G401.6 (cell line): ENCODE data around the gene AGPAT3.

Experiments used
- FAIRE-seq: peaks from 2 replicates; lab custom pipeline; 2012; peaks lifted over from hg19 to GRCh38; lab: Jason Lieb, UNC

The AGPAT3 gene

DNA sequence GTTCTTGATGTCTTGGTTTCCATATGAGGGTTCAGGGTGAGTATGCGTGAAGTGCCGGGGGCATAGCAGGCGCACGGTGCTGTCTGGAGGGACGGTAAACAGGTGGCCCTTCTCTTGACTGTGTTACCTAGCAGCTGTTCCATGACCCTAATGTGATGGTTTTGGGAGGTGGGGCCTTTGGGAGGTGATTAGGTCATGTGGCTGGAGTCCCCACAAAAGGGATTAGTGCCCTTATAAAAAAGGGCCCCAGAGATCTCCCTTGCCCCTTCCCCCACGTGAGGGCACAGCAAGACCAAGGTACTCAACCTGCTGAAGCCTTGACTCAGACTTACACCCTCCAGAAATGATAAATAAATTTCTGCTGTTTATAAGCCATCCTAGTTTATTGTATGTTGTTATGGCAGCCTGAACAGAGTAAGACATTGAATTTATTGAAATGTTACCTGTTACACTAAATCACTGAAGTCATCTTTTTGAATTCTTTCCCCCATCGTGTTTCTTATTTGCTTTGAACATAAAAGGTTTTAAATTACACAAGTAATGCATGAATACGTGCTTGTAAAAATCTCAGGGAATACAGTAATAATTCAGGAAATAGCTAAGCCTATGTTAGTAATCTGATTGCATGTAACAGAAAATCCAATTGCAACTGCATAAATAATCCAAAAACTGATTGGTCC is 162.7 kb downstream of the AGPAT3 start:
- FAIRE-seq: no peak

DNA sequence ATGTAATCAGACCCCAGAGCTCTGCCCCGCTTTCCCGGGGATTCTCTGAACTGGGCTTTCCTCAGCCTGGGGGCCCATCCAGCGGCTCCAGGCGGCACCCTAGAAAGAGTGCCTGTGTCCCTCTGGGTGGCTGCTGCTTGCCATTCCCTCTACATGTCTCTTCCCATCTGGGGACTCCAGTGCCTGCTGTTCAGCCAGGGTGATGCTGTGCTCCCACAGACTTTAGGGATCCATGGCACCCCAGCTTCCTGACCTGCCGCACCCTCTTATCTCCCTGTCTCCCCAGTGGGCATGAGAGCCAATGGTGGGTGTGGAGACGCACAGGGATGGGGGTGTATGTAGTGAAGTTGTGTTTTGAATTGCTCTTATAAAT is 163.2 kb downstream of the AGPAT3 start:
- FAIRE-seq: no peak

DNA sequence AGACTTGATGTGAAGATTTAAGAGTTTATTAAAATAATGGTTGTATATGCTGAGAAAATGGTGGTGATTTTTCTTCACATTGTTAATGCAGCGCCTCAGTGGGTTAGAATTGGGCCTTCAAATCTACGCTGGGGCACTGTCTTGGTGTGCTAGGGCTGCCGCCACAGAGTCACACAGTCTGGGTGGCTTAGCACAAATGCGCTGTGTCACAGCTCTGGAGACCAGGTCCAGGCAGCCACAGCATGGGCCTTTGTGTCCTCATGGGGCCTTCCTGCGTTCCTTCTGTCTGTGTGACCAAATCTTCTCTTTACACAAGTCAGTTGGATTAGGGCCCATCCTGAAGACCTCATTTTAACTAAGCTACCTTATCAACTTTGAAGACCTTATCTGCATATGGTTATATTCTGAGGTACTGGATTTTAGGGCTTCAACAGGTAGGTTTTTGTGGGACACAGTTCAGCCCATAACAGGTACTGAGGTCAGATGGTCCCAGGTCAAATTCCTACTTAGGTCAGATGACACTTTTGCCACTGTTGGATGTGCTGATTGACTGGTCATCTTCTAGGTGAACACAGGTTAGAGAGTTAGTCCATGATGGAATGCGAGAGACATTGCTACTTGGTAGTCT is 164.6 kb downstream of the AGPAT3 start:
- FAIRE-seq: no peak

DNA sequence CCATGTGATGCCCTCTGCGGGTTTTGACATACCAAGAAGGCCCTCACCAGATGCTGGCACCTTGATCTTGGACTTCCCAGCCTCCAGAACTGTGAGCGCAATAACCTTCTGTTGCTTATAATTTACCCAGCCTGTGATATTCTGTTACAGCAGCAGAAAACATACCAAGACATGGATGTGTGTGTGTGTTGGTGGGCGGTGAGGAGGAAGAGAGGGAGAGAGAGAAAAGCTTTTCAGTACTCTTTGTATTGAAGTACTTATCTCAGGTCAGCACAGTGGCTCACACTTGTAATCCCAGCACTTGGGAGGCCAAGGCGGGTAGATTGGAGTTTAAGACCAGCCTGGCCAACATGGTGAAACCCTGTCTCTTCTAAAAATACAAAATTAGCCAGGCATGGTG is 170.2 kb downstream of the AGPAT3 start:
- FAIRE-seq: no peak
